Upper lobe of left lung (tissue), 4 donors: Measurements from ENCODE around the gene IFT27.

ENCODE experiments used
- POLR2AphosphoS5 ChIP-seq, 2 donors: sonication (generic); formaldehyde crosslinking; IDR thresholded peaks; one replicate each; pipeline ENCODE4 v1.5.1; 2017; ENCODE audit warnings: antibody characterized with exemption in 2 of 2
- TF ChIP-seq, protein P1 (sequence below), 6 experiments: fragments of 450-650 bp in 4 of 6; fragments of 200-600 bp in 2 of 6; sonication (generic) in 2 of 6; IDR thresholded peaks; one replicate each; pipeline ENCODE4 v1.5.1; 2016 to 2019; ENCODE audit warnings: antibody characterized with exemption in 6 of 6

DNA sequence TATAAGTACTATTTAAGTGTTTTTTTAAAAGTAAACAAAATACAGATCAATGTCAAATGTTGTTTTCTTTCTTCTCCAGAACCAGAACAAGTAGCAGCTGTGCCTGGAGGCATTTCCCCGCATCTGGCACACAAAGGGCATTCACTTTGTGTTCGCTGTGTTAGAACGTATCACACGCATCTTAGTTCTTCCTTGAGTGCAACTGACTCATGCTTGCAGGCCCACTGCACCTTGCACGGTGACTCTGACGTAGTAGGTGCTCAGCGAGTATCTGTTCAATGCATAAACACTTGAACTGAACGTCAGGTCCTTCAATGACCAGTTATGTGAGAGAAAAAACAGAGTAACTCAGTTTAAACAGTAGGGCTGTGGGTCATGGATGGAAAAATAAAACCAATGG, 3.5 kb downstream of the IFT27 start:
- no peak for TF ChIP-seq POLR2AphosphoS5 (IDR thresholded peaks at IDR 0.05)
- TF ChIP-seq, protein P1, sequence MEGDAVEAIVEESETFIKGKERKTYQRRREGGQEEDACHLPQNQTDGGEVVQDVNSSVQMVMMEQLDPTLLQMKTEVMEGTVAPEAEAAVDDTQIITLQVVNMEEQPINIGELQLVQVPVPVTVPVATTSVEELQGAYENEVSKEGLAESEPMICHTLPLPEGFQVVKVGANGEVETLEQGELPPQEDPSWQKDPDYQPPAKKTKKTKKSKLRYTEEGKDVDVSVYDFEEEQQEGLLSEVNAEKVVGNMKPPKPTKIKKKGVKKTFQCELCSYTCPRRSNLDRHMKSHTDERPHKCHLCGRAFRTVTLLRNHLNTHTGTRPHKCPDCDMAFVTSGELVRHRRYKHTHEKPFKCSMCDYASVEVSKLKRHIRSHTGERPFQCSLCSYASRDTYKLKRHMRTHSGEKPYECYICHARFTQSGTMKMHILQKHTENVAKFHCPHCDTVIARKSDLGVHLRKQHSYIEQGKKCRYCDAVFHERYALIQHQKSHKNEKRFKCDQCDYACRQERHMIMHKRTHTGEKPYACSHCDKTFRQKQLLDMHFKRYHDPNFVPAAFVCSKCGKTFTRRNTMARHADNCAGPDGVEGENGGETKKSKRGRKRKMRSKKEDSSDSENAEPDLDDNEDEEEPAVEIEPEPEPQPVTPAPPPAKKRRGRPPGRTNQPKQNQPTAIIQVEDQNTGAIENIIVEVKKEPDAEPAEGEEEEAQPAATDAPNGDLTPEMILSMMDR (IDR thresholded peaks at IDR 0.05), result no peak
